ENCODE data around the gene PARD6B.
A peak's percentile ranks its signal among the peaks of the same experiment; 100 is the strongest.

PARD6B gene

DNA sequence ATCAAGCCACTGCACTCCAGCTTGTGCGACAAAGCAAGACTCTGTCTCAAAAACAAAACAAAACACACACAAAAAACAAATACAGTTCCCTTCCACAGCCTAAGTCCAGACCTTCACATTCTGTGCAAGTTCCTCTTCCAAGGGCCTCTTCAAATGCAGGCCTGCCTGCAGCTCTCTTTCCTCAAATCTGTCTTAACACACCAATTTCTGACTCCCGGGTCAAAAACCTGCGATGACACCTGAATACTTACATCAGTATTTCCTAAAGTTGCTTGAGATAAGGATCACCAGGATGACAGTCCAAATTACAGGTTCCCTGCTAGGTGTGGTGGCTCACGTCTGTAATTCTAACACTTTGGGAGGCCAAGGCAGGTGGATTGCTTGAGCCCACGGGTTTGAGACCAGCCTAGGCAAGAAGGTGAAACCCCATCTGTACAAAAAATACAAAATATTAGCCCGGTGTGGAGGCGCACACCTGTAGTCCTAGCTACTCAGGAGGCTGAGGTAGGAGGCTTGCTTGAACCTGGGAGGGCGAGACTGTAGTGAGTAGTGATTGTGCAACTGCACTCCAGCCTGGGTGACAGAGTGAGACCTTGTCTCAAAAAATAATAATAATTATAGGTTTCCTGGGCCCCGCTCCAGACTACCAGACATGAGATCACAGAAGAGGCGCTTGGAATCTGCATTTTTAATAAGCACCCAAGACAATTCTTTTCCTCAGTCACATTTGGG, 8.8 kb upstream of the PARD6B start:
- no peak for DNase-seq

GRCh38 chr20:50723672-50724071, 7.7 kb upstream of the PARD6B start:
- DNase-seq: no peak

GRCh38 chr20:50724112-50724725, 7.2 kb upstream of the PARD6B start:
- no peak for DNase-seq

- peak in 39 of 58 donors; percentile 4 to 72 (median 36) for DNase-seq
These were observed 6.3 kb upstream of the PARD6B start for GRCh38 chr20:50724851-50725723.

GRCh38 chr20:50725724-50726005, 5.7 kb upstream of the PARD6B start:
- DNase-seq: no peak

DNA sequence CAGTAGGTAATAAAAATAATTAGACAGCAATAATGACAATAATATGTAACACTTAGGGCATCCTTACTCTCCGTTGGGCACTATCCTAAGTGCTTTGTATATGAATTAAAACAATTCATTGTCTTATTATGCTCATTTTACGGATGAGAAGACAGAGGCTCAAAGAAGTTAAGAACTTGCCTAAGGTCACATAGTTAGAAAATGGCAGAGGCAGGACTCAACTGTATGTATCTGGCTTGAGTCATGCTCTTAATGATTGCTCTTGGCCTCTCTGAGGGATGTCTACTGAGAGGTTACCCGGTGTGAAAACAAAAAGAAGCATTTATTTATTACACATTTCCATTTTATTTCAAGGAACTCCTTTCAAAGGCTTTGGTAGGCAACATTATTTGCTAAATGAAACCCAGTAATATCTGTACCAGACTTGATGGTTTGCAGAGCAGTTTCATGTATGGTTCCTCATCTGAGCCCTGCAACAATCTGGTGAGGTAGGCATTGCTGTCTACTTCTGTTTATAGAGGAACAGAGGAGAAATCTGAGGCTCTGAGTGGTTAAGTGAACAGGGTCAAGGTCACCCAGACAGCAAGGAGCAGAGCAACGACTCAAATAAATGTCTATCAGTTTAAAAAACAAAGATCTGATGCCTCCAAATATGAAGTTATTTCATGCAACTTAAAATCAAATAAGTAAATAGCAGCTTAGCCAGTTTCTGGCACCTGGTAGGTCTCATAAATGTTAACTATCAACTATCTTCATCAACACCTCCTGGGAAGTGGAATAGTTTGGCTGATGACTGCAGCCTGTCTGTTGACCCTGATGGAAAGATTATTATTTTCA, 4.2 kb upstream of the PARD6B start:
- DNase-seq: no peak

GRCh38 chr20:50727792-50728485, 3.4 kb upstream of the PARD6B start:
- no peak for DNase-seq

- DNase-seq: no peak
These were observed 2.8 kb upstream of the PARD6B start for GRCh38 chr20:50728486-50728980.

DNA sequence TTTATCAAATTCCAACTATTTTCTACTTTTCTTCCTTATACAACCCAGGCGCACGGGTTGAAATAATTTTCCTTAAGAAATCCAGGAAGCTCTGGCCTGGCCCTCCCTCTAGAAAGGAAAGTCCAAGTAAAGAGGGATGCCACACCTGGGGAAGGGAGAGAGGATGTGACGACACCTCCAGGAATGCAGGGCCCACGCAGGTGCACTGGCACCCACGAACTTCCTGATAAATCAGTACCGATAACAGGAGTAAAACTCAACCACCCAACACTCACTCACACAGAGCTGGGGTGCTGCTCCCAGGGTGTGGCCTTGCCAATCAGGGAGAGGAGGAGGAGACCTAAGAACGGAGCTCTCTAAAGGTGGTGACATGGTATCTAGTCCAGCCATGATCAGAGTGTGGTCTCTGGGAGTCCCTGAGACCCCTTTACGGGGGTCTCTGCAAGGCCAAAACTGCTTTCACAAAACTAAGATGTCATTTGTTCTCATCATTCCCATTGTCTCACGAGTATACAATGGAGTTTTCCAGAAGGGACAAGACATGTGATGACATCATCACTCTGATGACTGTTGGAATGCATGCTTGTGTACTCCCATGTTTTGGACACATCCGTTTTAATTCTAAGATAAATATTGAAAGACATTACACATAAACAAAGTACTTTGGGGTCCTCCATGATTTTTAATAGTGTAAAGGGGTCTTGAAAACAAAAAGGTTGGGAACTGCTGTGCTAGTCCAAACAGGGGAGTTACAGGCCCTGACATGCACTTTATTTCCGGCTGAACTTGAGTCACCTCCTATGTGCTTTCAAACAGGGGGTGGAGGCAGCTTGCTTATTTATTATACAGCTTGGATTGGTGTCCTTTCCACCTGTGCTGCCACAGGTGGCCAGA, 2.2 kb upstream of the PARD6B start:
- no peak for DNase-seq

- DNase-seq: peak in 2 of 58 donors; percentile 38 to 51
These were observed 1.2 kb upstream of the PARD6B start for GRCh38 chr20:50729901-50730764.

- peak in 1 of 58 donors; percentile 56 for DNase-seq
These were observed 670 bp upstream of the PARD6B start for GRCh38 chr20:50730765-50731054.

- peak in 1 of 58 donors; percentile 3 for DNase-seq
These were observed 730 bp downstream of the PARD6B start for GRCh38 chr20:50731930-50732690.

DNA sequence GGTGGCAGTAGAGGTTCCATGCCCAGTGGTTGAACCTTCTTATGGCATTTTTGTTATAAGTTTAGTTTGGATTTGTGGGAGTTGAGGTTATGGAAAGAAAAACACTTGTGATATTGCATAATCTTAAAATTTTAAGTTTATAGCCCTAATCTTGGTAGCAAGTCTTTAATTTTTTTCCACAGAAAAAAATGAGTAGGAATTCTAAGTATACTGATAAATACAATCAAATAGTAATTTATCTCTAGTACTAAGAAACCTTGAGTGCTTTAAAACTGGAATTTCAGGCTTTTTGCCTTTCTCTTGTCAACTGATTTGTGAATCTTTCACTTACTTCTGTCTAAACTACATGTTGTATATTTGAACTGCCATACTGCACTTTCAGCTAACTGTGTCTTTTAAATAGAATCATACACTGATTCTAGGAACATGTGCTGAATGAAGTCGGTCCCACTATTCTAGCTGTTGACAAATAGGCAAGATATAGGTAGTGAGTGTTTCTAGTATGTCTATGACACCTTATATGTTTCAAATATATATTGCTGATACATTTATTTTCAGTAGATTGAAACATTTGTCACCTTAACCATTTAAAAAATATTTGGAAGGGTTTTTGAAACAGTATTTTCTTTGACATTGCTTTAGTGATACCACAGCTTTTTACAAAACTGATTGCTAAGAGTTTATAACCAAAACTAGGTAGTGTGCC, 2.4 kb downstream of the PARD6B start:
- DNase-seq: no peak

DNA sequence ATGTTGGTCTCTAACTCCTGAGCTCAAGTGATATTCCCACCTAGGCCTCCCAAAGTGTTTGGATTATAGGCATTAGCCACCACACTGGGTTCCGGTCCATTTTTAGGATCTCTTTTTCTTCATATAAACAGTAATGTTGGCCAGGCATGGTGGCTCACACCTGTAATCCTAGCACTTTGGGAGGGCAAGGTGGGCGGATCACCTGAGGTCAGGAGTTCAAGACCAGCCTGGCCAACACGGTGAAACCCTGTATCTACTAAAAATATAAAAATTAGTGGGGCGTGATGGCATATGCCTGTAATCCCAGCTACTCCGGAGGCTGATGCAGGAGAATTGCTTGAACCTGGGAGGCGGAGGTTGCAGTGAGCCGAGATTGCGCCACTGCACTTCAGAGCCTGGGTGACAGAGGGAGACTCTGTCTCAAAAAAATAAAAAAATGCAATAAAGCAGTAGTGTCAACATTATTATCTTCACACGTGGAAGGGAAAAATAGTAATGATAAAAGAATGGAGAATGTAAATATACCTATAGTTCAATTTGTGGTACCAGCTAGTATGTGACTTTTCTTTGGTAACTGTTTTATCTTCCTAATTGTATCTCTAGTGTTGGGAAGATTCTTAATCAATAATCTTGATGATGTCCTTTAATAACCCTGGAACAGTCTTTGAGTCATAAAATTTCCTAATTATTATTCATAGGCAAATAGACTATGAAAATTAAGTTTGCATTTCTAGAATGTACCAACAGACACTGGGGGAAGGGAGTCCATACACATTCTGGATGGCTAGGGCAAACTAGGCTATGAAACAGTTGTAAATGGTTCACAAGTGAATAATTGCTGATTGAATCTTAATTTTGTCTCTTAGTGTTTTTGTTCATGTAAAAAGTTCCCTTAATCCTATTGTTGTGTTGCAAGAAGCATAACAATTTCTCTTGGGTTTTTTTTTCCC, 3.6 kb downstream of the PARD6B start:
- DNase-seq: no peak

DNA sequence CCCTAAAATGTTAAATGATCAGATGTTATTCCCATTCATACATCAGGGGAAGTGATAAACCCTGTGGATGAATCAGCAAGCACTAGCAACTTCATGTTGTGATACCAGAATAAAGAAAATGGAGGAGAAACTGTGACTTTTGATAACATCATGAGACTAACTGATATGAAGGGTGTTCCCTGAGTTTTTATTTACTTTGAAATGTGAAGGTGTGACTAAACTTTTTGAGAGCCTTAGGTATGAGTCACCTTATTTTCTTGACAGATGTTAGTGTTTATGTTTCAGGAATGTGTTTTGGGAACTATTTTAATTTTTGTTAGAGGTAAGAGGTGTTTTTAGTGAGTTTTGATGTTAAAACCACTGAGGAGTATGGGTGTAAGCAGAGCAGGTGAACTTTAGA, 4.4 kb downstream of the PARD6B start:
- DNase-seq: no peak

DNA sequence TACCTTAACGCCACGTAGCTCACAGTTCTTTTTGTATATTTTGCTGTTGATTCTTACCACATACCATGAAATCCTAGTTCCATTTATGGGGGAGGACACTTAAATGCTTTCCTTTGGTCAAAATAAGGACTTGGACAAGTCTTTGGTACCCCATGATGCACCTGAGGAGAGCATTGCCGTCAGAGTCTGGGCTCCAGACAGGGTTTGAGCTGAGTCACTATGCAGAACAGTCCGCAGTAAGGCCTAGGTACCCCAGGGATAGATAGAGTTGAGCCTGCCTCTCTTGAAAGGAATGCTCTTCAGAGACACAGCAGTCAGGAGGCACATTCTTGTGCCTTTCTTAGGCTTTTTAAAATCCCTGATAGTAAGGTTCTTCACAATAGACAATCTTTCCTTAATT, 6.0 kb downstream of the PARD6B start:
- no peak for DNase-seq

Measured in anterior cingulate cortex (tissue), 58 donors.